Neural crest cell (in vitro differentiated cells): Measurements from ENCODE around the gene FNDC3B. TPM values are rescaled to one million over a fixed set of nuclear protein-coding genes. Genes with fewer than 3 reads are reported as not detected.
A peak's percentile ranks its signal among the peaks of the same experiment; 100 is the strongest.

Experiments
- DNase-seq: peaks from one replicate; pipeline ENCODE4 v3.0.0; 2021; ENCODE audit warnings: low read depth, mixed read lengths, low spot score
- H3K27ac Mint-ChIP-seq: one replicate; pipeline ENCODE4 v1.8.0; 2021; ENCODE audit warnings: mild to moderate bottlenecking, mixed read lengths; ENCODE audit not compliant: unreplicated experiment
- H3K27me3 Mint-ChIP-seq: 2 replicates; pipeline ENCODE4 v1.8.0; 2021; ENCODE audit warnings: low read depth, mild to moderate bottlenecking, mixed read lengths
- H3K36me3 Mint-ChIP-seq: 2 replicates; pipeline ENCODE4 v1.8.0; 2021; ENCODE audit warnings: low read depth, mild to moderate bottlenecking, mixed read lengths
- H3K4me1 Mint-ChIP-seq: 2 replicates; pipeline ENCODE4 v1.8.0; 2021; ENCODE audit warnings: mixed read lengths
- H3K4me3 Mint-ChIP-seq: one replicate; pipeline ENCODE4 v1.8.0; 2021; ENCODE audit warnings: mild to moderate bottlenecking, mixed read lengths
- H3K9me3 Mint-ChIP-seq: 2 replicates; pipeline ENCODE4 v1.8.0; 2021; ENCODE audit warnings: mixed read lengths
- CTCF ChIP-seq: fragments of 200-600 bp; sonication (generic); conservative IDR thresholded peaks from 2 replicates; pipeline ENCODE4 v1.5.0; 2021; ENCODE audit warnings: antibody characterized with exemption, mild to moderate bottlenecking
- total RNA-seq: library from RNA; stranded (reverse); gene quantifications from 2 replicates; pipeline ENCODE4 v1.2.1, GENCODE V29; 2021

FNDC3B gene
- total RNA-seq, 1 donor from 2014 or later, result 41.5 TPM

GRCh38 chr3:172324611-172325203 is 285.3 kb downstream of the FNDC3B start:
- Mint-ChIP-seq H3K36me3 (peaks cover 20% of the 10 kb centered on the region), H3K9me3 (no peaks in the 10 kb centered on the region), H3K4me3 (no peak overlapping the region), H3K27ac (no peak overlapping the region), H3K4me1 (no peaks in the 10 kb centered on the region), H3K27me3 (no peaks in the 10 kb centered on the region)
- DNase-seq, result no peak
- TF ChIP-seq CTCF, result no peak

- H3K36me3 Mint-ChIP-seq, result peaks cover 21% of the 10 kb centered on the region
- no peaks in the 10 kb centered on the region for H3K4me1 Mint-ChIP-seq
- peak overlapping the region; percentile 68 for H3K27ac Mint-ChIP-seq
- H3K9me3 Mint-ChIP-seq, result no peaks in the 10 kb centered on the region
- DNase-seq, result no peak
- no peak for TF ChIP-seq CTCF
- no peak overlapping the region for H3K4me3 Mint-ChIP-seq
- H3K27me3 Mint-ChIP-seq, result no peaks in the 10 kb centered on the region
Observed at GRCh38 chr3:172325461-172325860, 286.1 kb downstream of the FNDC3B start.

- no peak for DNase-seq
- Mint-ChIP-seq H3K36me3 (peaks cover 30% of the 10 kb centered on the region), H3K4me3 (no peak overlapping the region), H3K4me1 (no peaks in the 10 kb centered on the region), H3K27me3 (no peaks in the 10 kb centered on the region), H3K27ac (no peak overlapping the region), H3K9me3 (no peaks in the 10 kb centered on the region)
- TF ChIP-seq CTCF, result no peak
Observed at GRCh38 chr3:172326993-172327392, 287.6 kb downstream of the FNDC3B start.

GRCh38 chr3:172328282-172328681 is 288.9 kb downstream of the FNDC3B start:
- no peak overlapping the region for H3K27ac Mint-ChIP-seq
- DNase-seq, result no peak
- no peak overlapping the region for H3K4me3 Mint-ChIP-seq

GRCh38 chr3:172329070-172329469 is 289.7 kb downstream of the FNDC3B start:
- no peak for DNase-seq
- H3K4me3 Mint-ChIP-seq, result no peak overlapping the region
- H3K36me3 Mint-ChIP-seq, result peaks cover 30% of the 10 kb centered on the region
- peaks cover 3% of the 10 kb centered on the region for H3K4me1 Mint-ChIP-seq
- TF ChIP-seq CTCF, result no peak
- H3K9me3 Mint-ChIP-seq, result no peaks in the 10 kb centered on the region
- H3K27ac Mint-ChIP-seq, result peak overlapping the region; percentile 60
- no peaks in the 10 kb centered on the region for H3K27me3 Mint-ChIP-seq

More at GRCh38 chr3:172328282-172328681, 288.9 kb downstream of the FNDC3B start:
- Mint-ChIP-seq H3K27me3 (no peaks in the 10 kb centered on the region), H3K36me3 (peaks cover 30% of the 10 kb centered on the region), H3K9me3 (no peaks in the 10 kb centered on the region), H3K4me1 (peaks cover 3% of the 10 kb centered on the region)
- TF ChIP-seq CTCF, result no peak
